Measurements from ENCODE around the gene CCDC124.

DNA sequence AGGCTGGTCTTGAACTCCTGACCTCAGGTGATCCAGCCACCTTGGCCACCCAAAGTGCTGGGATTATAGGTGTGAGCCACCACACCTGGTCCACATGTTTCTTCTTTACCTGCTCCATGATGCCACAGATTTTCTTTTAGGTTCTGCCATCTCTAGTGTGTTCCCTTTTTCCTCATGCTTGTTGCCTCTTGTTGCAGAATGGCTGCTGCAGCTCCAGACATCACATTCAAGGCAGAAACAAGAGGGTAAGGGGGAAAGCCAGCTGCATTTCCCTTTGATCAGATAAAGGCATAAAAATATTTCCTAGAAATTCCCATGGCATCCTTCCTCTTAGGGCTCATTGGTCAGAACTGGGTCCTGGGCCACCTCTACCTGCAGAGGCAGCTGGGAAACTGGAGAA, 12.3 kb upstream of the CCDC124 start:
- no peak for TF ChIP-seq RAD21 (IDR thresholded peaks at IDR 0.05; ENCODE audit: low read length)
- TF ChIP-seq, protein P1, sequence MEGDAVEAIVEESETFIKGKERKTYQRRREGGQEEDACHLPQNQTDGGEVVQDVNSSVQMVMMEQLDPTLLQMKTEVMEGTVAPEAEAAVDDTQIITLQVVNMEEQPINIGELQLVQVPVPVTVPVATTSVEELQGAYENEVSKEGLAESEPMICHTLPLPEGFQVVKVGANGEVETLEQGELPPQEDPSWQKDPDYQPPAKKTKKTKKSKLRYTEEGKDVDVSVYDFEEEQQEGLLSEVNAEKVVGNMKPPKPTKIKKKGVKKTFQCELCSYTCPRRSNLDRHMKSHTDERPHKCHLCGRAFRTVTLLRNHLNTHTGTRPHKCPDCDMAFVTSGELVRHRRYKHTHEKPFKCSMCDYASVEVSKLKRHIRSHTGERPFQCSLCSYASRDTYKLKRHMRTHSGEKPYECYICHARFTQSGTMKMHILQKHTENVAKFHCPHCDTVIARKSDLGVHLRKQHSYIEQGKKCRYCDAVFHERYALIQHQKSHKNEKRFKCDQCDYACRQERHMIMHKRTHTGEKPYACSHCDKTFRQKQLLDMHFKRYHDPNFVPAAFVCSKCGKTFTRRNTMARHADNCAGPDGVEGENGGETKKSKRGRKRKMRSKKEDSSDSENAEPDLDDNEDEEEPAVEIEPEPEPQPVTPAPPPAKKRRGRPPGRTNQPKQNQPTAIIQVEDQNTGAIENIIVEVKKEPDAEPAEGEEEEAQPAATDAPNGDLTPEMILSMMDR (IDR thresholded peaks at IDR 0.05), result no peak
- TF ChIP-seq, protein P2, sequence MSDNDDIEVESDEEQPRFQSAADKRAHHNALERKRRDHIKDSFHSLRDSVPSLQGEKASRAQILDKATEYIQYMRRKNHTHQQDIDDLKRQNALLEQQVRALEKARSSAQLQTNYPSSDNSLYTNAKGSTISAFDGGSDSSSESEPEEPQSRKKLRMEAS (IDR thresholded peaks at IDR 0.05; ENCODE audit: low read depth), result no peak
- no peak for TF ChIP-seq NFIC (IDR thresholded peaks at IDR 0.05; ENCODE audit: borderline replicate concordance)
- TF ChIP-seq FOSL2 (IDR thresholded peaks at IDR 0.05; ENCODE audit: borderline replicate concordance, low read depth), result no peak
- TF ChIP-seq POLR2AphosphoS5 (IDR thresholded peaks at IDR 0.05; ENCODE audit: low read depth, low read length), result no peak
- TF ChIP-seq RFX5 (IDR thresholded peaks at IDR 0.05; ENCODE audit: low read length), result no peak
- TF ChIP-seq, protein P3, sequence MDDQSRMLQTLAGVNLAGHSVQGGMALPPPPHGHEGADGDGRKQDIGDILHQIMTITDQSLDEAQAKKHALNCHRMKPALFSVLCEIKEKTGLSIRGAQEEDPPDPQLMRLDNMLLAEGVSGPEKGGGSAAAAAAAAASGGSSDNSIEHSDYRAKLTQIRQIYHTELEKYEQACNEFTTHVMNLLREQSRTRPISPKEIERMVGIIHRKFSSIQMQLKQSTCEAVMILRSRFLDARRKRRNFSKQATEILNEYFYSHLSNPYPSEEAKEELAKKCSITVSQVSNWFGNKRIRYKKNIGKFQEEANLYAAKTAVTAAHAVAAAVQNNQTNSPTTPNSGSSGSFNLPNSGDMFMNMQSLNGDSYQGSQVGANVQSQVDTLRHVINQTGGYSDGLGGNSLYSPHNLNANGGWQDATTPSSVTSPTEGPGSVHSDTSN (IDR thresholded peaks at IDR 0.05), result no peak
